ENCODE results near the gene LPIN2.
"Not testable (repeated sequence)": the region's sequence is repeated elsewhere in the genome, so short reads cannot be mapped to it uniquely, and the experiment has no call there.

Gene LPIN2

GRCh38 chr18:3044931-3045698 lies 32.2 kb upstream of the LPIN2 start:
- DNase-seq = no peak

- no peak for DNase-seq
These were observed 29.4 kb upstream of the LPIN2 start for GRCh38 chr18:3042379-3042778.

- DNase-seq = no peak
These were observed 28.9 kb upstream of the LPIN2 start for GRCh38 chr18:3041843-3042242.

GRCh38 chr18:3040881-3041280 lies 27.9 kb upstream of the LPIN2 start:
- DNase-seq = no peak

GRCh38 chr18:3040173-3040572 lies 27.2 kb upstream of the LPIN2 start:
- no peak for DNase-seq

GRCh38 chr18:3037423-3037915 lies 24.5 kb upstream of the LPIN2 start:
- DNase-seq = no peak

- no peak for DNase-seq
These were observed 23.2 kb upstream of the LPIN2 start for GRCh38 chr18:3036108-3036507.

GRCh38 chr18:3035635-3036034 lies 22.7 kb upstream of the LPIN2 start:
- no peak for DNase-seq

GRCh38 chr18:3032721-3033120 lies 19.8 kb upstream of the LPIN2 start:
- DNase-seq = no peak

- no peak for DNase-seq
These were observed 16.4 kb upstream of the LPIN2 start for GRCh38 chr18:3029215-3029952.

- DNase-seq = not testable (repeated sequence)
These were observed 15.2 kb upstream of the LPIN2 start for GRCh38 chr18:3028115-3028514.

- DNase-seq = no peak
These were observed 14.5 kb upstream of the LPIN2 start for GRCh38 chr18:3027370-3027891.

- DNase-seq = no peak
These were observed 12.6 kb upstream of the LPIN2 start for GRCh38 chr18:3025544-3025943.

GRCh38 chr18:3023603-3024002 lies 10.7 kb upstream of the LPIN2 start:
- not testable (repeated sequence) for DNase-seq

GRCh38 chr18:3016585-3017297 lies 3.8 kb upstream of the LPIN2 start:
- DNase-seq = no peak

- DNase-seq = no peak
These were observed 2.9 kb upstream of the LPIN2 start for GRCh38 chr18:3015851-3016250.

- DNase-seq = no peak
These were observed 2.3 kb upstream of the LPIN2 start for GRCh38 chr18:3015204-3015592.

GRCh38 chr18:3014503-3015203 lies 1.7 kb upstream of the LPIN2 start:
- no peak for DNase-seq

GRCh38 chr18:3012136-3013023 lies 564 bp downstream of the LPIN2 start:
- peak; percentile 54 for DNase-seq

GRCh38 chr18:3010086-3010485 lies 2.9 kb downstream of the LPIN2 start:
- no peak for DNase-seq

- no peak for DNase-seq
These were observed 4.4 kb downstream of the LPIN2 start for GRCh38 chr18:3008541-3008940.

GRCh38 chr18:3007491-3007890 lies 5.5 kb downstream of the LPIN2 start:
- no peak for DNase-seq
